NB4 (cell line): Measurements from ENCODE around the gene SBSN.

ENCODE experiments used
- CTCF ChIP-seq: IDR thresholded peaks from one replicate; pipeline ENCODE4 v1.5.1; 2012; ENCODE audit warnings: low read depth, low read length
- POLR2A ChIP-seq: IDR thresholded peaks from 2 replicates; pipeline ENCODE4 v1.6.1; 2011; ENCODE audit warnings: mild to moderate bottlenecking; ENCODE audit not compliant: insufficient read length; ENCODE audit errors: extremely low read depth

GRCh38 chr19:35483089-35483488 lies 45.0 kb downstream of the SBSN start:
- TF ChIP-seq CTCF (no peak), POLR2A (no peak)
